Vagina (tissue), 2 donors: ENCODE measurements around the gene TSEN2.

ENCODE experiments used
- CTCF ChIP-seq, 3 experiments: fragments of 450-650 bp in 2 of 3; fragments of 200-600 bp in 1 of 3; sonication (generic) in 1 of 3; IDR thresholded peaks; one replicate each; pipeline ENCODE4 v1.5.1; 2017 to 2019; ENCODE audit warnings: antibody characterized with exemption in 3 of 3, mild to moderate bottlenecking in 2 of 3, moderate library complexity in 2 of 3
- POLR2A ChIP-seq, 2 donors: fragments of 450-650 bp; IDR thresholded peaks; one replicate each; pipeline ENCODE4 v1.6.1; 2017; ENCODE audit warnings: antibody characterized with exemption in 2 of 2, mild to moderate bottlenecking in 2 of 2, moderate library complexity in 2 of 2
- POLR2AphosphoS5 ChIP-seq, 2 donors: sonication (generic); formaldehyde crosslinking; IDR thresholded peaks; one replicate each; pipeline ENCODE4 v1.9.0; 2017; ENCODE audit warnings: antibody characterized with exemption in 2 of 2, mild to moderate bottlenecking in 2 of 2, low read depth in 1 of 2; ENCODE audit not compliant: insufficient read depth in 1 of 2

DNA sequence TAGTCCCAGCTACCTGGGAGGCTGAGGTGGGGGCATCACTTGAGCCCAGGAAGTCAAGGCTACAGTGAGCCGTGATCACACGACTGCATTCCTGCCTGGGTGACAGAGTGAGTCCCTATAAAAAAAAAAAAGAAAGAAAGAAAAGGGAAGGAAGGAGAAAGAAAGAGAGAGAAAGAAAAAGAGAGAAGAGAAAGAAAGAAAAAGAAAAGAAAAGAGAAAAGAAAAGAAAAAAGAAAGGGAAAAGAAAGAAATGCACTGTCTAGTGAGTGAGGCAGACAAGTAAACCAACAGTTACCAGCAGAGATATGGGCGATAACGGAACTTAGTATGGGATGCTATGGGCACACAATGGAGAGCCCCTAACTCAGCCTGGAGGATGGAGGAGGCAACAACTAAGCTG lies 37.2 kb upstream of the TSEN2 start:
- TF ChIP-seq CTCF (IDR thresholded peaks at IDR 0.05), result no peak
- TF ChIP-seq POLR2A (IDR thresholded peaks at IDR 0.05), result no peak
- TF ChIP-seq POLR2AphosphoS5 (IDR thresholded peaks at IDR 0.05; ENCODE audit: insufficient read depth in 1 of 2, low read depth in 1 of 2), result no peak
